SKM-1 treated with dmso at 0.1 percent for 144 hours (cell line): ENCODE results near the gene CCP110.

Experiments used
- DNase-seq: peaks from one replicate; lab custom pipeline; 2025; ENCODE audit not compliant: unreplicated experiment; lab: John Stamatoyannopoulos, UW

CCP110 gene, protein sequence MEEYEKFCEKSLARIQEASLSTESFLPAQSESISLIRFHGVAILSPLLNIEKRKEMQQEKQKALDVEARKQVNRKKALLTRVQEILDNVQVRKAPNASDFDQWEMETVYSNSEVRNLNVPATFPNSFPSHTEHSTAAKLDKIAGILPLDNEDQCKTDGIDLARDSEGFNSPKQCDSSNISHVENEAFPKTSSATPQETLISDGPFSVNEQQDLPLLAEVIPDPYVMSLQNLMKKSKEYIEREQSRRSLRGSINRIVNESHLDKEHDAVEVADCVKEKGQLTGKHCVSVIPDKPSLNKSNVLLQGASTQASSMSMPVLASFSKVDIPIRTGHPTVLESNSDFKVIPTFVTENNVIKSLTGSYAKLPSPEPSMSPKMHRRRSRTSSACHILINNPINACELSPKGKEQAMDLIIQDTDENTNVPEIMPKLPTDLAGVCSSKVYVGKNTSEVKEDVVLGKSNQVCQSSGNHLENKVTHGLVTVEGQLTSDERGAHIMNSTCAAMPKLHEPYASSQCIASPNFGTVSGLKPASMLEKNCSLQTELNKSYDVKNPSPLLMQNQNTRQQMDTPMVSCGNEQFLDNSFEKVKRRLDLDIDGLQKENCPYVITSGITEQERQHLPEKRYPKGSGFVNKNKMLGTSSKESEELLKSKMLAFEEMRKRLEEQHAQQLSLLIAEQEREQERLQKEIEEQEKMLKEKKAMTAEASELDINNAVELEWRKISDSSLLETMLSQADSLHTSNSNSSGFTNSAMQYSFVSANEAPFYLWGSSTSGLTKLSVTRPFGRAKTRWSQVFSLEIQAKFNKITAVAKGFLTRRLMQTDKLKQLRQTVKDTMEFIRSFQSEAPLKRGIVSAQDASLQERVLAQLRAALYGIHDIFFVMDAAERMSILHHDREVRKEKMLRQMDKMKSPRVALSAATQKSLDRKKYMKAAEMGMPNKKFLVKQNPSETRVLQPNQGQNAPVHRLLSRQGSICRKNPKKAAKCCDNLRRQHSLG

DNA sequence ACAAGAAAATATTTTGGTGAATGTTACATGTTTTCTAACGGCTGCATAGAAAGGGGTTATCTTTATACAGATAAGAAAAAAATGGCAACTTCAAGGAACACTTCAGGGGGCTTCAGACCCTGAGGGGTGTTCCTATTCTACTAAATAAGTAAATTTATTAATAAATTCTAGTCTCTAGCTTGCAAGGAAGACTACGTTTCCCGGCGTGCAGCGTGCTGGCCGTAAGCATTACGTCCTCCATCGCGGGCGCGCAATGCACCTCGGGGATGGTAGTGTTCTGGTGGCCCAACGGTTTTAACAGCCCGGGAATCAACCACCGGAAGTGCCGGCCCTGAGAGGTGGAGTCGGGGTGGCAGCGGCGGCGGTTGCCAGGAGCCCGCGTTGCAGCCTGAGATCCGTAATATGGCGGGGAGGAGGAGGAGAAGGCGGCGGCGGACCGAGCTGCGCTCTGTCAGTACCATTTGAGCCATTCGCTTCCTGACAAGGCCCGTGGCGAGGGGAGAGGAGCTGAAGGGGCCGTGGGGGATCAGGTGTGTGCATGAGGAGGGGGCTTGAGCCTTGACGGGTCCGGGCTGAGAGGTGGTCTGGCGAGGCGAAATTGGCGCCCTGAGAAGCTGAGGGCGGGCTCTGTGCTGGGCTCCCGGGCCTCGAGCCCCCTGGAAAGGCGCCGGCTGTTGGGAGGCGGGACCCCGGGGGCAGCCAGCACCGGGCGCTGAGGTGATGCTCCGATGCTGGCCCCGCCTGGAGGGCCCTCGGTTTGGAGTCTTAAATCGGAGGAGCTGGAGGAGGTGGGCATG is at the start of gene CCP110:
TSS of gene CCP110 (plus strand) at position 384 of the 797 bp plus-strand sequence. CDS start 3,940 bp downstream, outside the sequence.
- peak; percentile 93 for DNase-seq

DNA sequence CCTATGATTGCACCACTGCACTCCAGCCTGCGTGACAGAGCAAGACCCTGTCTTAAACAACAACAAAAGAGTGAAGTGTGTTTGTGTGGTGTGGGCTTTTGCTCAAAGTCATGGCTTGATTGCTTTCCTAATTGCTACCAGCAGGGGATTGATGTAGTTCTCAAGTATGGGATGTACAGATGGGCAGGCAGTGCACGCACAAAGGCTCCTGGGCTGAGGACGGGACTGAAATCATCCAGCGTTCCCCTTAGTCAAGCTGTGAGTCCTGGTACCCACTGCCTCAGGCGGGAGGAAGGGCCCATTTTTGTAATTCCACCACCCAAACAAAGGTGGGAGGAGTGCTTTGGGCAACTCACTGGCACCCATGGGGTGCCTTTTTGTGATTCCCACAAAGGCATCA is 49.1 kb upstream of the CCP110 start:
- DNase-seq, result no peak

DNA sequence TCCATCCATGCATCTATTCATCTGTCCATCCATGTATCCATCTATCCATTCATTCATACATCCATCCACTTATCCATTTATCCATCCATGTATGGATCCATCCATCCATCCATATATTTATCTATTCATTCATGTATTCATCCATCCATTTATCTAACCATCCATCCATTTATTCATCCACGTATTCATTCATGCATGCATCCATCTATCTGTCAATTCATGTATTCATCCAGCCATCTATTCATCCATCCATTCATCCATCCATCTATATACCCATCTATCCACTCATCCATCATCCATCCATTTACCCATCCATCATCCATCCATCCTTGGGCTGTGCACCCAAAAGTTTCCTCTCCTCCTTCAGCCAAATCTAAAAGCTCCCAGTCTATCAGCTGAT is 45.2 kb upstream of the CCP110 start:
- no peak for DNase-seq

DNA sequence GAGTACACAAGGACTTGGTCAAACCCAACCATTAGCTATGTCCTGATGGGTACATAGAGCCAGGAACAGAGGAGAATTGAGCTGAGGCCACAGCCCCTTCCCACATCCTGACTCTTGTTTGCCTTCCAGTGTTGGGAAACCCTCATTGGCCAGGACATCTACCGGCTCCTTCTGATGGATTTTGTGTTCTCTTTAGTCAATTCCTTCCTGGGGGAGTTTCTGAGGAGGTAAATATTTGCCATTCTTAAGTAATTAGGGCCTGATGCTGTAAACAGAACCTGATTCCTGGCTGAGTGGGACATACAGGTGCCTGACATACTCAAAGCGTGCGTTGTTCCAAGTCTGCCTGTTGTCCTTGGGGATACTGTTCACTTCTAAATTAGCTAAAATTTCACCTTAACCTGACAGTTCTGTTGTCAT is 44.4 kb upstream of the CCP110 start:
- DNase-seq, result no peak

DNA sequence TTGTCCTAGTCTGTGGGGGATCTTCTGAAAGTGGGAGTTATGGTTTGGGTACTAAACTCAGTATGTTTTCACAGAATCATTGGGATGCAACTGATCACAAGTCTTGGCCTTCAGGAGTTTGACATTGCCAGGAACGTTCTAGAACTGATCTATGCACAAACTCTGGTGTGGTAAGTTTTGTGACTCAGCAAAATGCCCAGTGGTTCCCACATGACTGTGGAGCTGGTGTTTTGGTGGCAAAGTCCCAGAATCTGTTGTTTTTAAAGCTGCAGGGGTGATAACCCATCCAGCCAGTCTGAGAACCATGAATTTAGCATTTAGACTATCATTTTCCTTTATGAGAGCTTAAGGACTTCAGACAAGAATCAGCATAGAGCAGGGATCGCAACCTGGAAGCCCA is 42.4 kb upstream of the CCP110 start:
- no peak for DNase-seq

DNA sequence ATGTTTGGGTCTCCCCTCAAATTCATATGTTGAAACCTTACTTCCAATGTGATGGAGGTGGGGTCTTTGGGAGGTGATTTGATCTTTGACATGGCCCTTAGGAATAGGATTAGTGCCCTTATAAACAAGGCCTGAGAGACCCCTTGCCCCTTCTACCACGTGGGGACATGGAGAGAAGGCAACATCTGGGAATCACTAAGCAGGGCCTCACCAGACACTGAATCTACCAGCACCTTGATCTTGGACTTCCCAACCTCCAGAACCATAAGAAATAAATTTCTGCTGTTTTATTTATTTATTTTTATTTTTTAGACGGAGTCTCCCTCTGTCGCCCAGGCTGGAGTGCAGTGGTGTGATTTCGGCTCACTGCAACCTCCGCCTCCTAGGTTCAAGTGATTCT is 42.0 kb upstream of the CCP110 start:
- DNase-seq, result no peak

GRCh38 chr16:19482291-19482690 is 41.5 kb upstream of the CCP110 start:
- no peak for DNase-seq

GRCh38 chr16:19484096-19484495 is 39.6 kb upstream of the CCP110 start:
- DNase-seq, result no peak

- no peak for DNase-seq
These were observed 38.1 kb upstream of the CCP110 start for GRCh38 chr16:19485611-19486010.

GRCh38 chr16:19486051-19486450 is 37.7 kb upstream of the CCP110 start:
- no peak for DNase-seq

DNA sequence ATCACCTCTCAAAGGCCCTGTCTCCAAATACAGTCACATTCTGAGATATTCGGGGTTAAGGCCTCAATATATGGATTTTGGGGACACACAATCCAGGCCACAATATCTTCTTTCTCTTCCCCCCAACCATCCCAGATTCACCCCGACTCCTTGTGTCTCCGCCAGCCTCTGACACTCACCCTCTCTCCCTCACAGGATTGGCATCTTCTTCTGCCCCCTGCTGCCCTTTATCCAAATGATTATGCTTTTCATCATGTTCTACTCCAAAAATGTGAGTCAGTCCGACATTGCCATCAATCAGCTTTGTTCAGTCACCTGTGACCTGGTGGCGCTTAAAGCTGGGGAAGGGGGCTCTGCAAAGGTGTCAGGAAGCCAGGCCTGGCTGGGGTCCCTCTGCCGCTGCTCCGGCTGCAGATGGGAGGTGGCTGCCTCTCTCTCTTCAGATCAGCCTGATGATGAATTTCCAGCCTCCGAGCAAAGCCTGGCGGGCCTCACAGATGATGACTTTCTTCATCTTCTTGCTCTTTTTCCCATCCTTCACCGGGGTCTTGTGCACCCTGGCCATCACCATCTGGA is 36.9 kb upstream of the CCP110 start:
- no peak for DNase-seq

DNA sequence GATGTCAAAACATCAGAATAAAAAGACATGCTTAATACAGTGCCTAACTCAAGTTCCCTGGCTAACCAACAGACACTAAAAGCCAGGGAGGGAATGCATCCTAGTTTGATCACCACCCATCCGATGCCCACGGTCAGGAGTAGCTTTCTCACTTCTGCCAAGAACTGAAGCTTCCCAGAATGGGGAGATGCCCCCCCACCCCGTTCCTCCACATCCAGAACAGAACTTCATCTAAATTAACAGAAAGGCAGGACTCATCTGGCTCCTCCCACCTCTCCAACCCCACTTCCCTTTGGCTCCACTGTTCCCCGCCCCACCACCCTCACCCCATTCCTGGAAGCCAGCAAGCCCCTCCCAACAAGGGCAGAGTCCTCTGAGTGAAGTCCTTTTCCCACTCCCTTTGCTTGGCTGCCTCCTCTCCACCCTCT is 35.5 kb upstream of the CCP110 start:
- no peak for DNase-seq

GRCh38 chr16:19490619-19491018 is 33.1 kb upstream of the CCP110 start:
- DNase-seq, result no peak

GRCh38 chr16:19497176-19497575 is 26.6 kb upstream of the CCP110 start:
- no peak for DNase-seq

DNA sequence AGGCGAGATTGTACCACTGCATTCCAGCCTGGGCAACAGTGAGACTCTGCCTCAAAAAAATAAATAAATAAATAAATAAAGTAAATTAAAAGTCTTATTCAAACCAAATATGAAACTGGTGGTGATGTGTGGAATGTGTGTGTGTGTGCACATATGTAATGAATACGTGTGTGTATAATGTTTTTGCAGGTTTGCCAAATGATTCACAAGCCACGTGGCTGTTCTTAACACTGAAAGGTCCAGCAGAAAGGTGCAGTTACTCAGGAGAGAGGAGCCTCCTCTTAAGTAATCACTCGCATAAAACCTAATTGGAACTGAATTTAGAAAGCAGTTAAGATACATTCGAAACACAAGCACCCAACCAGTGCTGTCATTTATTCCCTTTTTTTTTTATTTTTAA is 24.7 kb upstream of the CCP110 start:
- DNase-seq, result no peak

DNA sequence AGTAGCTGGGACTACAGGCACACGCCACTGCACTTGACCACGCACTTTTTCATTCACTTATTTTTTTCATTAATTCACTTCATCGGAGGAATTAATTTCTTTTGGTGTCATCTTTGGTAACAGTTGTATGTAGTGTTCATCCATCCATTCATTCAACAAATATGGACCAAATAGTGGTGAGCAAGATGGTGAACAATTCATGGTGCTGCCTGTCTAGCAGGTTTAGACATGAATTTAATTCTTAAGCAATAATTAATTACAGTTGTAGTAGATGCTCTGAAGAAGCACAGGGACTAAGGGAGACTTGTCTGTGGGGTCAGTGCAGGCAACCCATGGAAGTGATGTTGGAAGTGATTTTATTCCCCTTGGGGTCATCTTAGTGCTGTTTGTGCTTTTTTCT is 24.3 kb upstream of the CCP110 start:
- no peak for DNase-seq

GRCh38 chr16:19502395-19503131 is 21.2 kb upstream of the CCP110 start:
- DNase-seq, result peak; percentile 65

GRCh38 chr16:19503461-19504075 is 20.2 kb upstream of the CCP110 start:
- no peak for DNase-seq

DNA sequence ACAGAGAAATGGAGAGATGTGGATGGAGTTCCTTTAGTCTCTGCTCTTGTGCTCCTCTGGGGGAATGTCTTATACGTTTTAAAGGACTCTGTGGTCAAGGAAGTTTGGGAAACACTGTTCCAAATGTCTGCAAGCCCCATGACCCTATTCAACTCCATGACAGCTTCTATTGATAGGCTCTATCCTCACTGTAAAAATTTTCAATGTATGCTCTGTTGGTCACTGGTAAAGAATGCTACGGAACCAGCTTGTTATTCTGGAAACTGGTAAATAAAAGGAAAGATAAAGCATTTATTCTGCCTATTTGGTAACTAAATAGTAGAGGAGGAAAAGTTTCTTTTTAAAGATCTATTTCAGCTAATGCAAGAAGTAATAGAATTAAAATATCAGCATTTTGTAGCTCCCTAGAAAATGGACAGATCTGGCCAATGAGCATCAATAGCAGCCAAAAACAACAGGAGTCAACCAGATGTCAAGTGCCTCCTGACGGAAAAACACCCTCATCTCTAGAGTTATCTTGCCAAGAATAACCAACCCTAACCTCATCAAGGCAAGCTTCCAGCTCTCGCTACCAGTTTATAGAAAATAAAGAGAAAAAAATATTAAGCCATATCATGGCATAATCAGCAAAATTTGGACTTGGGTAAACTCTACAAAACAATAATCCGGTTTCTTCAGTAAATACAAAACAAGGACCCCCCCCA is 18.0 kb upstream of the CCP110 start:
- DNase-seq, result no peak
